Keratinocyte (primary cell): Measurements from ENCODE around the gene SPATA45. TPM values are rescaled to one million over a fixed set of nuclear protein-coding genes. Genes with fewer than 3 reads are reported as not detected.
"Not testable (repeated sequence)": the region's sequence is repeated elsewhere in the genome, so short reads cannot be mapped to it uniquely, and the experiment has no call there.

ENCODE experiments used
- DNase-seq: peaks from one replicate; pipeline ENCODE4 v3.0.0-alpha.2; 2011; ENCODE audit warnings: low read depth, missing footprints, low spot score
- FAIRE-seq: peaks from 2 replicates; lab custom pipeline; 2011; peaks lifted over from hg19 to GRCh38; lab: Jason Lieb, UNC
- H2AFZ ChIP-seq: 2 replicates; pipeline ENCODE4 v1.6.0; 2012; ENCODE audit warnings: low read length, control low read depth, inconsistent platforms; ENCODE audit not compliant: control insufficient read depth
- H3K27ac ChIP-seq: 2 replicates; pipeline ENCODE4 v1.5.1; 2011; ENCODE audit warnings: low read length; ENCODE audit not compliant: control insufficient read depth, insufficient read depth
- H3K27me3 ChIP-seq: 3 replicates; pipeline ENCODE4 v1.6.0; 2011; ENCODE audit warnings: low read length; ENCODE audit not compliant: control insufficient read depth, insufficient read depth; ENCODE audit errors: extremely low read depth
- H3K36me3 ChIP-seq, 2 experiments: 2 replicates in 1 of 2; 3 replicates in 1 of 2; pipeline ENCODE4 v1.5.1; 2011; ENCODE audit warnings: low read length in 2 of 2, mild to moderate bottlenecking in 1 of 2; ENCODE audit not compliant: control insufficient read depth in 2 of 2, insufficient read depth in 2 of 2; ENCODE audit errors: extremely low read depth in 1 of 2
- H3K4me1 ChIP-seq: 3 replicates; pipeline ENCODE4 v1.5.1; 2011; ENCODE audit warnings: low read length; ENCODE audit not compliant: control insufficient read depth, insufficient read depth; ENCODE audit errors: extremely low read depth
- H3K4me2 ChIP-seq: 3 replicates; pipeline ENCODE4 v1.6.0; 2011; ENCODE audit warnings: low read depth, low read length; ENCODE audit not compliant: control insufficient read depth, insufficient read depth; ENCODE audit errors: extremely low read depth
- H3K4me3 ChIP-seq, 3 experiments: fragments of 200-600 bp in 1 of 3; sonication (generic) in 1 of 3; 2 replicates in 2 of 3; 3 replicates in 1 of 3; pipeline ENCODE4 v1.5.1; 2011 to 2016; ENCODE audit warnings: low read length in 3 of 3, mild to moderate bottlenecking in 3 of 3, control low read depth in 2 of 3, inconsistent platforms in 1 of 3, low read depth in 1 of 3, mixed read lengths in 1 of 3, mixed run types in 1 of 3, moderate library complexity in 1 of 3; ENCODE audit not compliant: control insufficient read depth in 2 of 3, insufficient read depth in 2 of 3; ENCODE audit errors: extremely low read depth in 1 of 3
- H3K79me2 ChIP-seq: 2 replicates; pipeline ENCODE4 v1.6.0; 2012; ENCODE audit warnings: low read length; ENCODE audit not compliant: control insufficient read depth, insufficient read depth
- H3K9ac ChIP-seq: 3 replicates; pipeline ENCODE4 v1.6.0; 2011; ENCODE audit warnings: low read length; ENCODE audit not compliant: control insufficient read depth, insufficient read depth; ENCODE audit errors: extremely low read depth
- H3K9me1 ChIP-seq: 3 replicates; pipeline ENCODE4 v1.6.0; 2011; ENCODE audit warnings: low read length; ENCODE audit not compliant: control insufficient read depth, insufficient read depth; ENCODE audit errors: extremely low read depth
- H3K9me3 ChIP-seq: 2 replicates; pipeline ENCODE4 v1.5.1; 2012; ENCODE audit warnings: low read depth, low read length; ENCODE audit not compliant: control insufficient read depth
- H4K20me1 ChIP-seq: 3 replicates; pipeline ENCODE4 v1.6.0; 2011; ENCODE audit warnings: low read length; ENCODE audit not compliant: control insufficient read depth, insufficient read depth; ENCODE audit errors: extremely low read depth
- CTCF ChIP-seq, 3 experiments: IDR thresholded peaks in 1 of 3; conservative IDR thresholded peaks in 1 of 3; optimal IDR thresholded peaks in 1 of 3; 2 replicates in 2 of 3; 3 replicates in 1 of 3; pipeline versions ENCODE3 to v1.5.1; 2011; ENCODE audit warnings: low read length in 3 of 3, mild to moderate bottlenecking in 3 of 3, moderate library complexity in 2 of 3, control low read depth in 1 of 3, inconsistent platforms in 1 of 3; ENCODE audit not compliant: insufficient read depth in 2 of 3; ENCODE audit errors: extremely low read depth in 1 of 3
- EZH2 ChIP-seq: IDR thresholded peaks from one replicate; pipeline ENCODE4 v1.6.1; 2012; ENCODE audit warnings: inconsistent platforms, mild to moderate bottlenecking, low read length, moderate library complexity
- dilution Hi-C: fragments of 300-500 bp; cut with MboI; formaldehyde crosslinking; loops from one replicate; pipeline ENCODE4 v1.7.0; 2020; ENCODE audit warnings: low sequenced_read_pairs; ENCODE audit not compliant: extremely low pct_ligation_motif_present
- polyA plus RNA-seq, 5 experiments: library from polyadenylated mRNA; depleted of rRNA in 3 of 5; stranded (reverse) in 3 of 5; stranded (forward) in 1 of 5; unstranded in 1 of 5; fragments of >200 nt; gene quantifications; 1 replicate in 1 of 5; 2 replicates in 3 of 5; 3 replicates in 1 of 5; pipeline versions ENCODE4 v1.2.1 to v1.2.3, GENCODE V29; 2011 to 2012; ENCODE audit warnings: missing spikeins in 2 of 5, low read depth in 1 of 5, low replicate concordance in 1 of 5

The SPATA45 gene
- polyA plus RNA-seq, 1 donor (not counting 4 experiments of a cell fraction or from before 2014, with no cell fraction given) = not detected

DNA sequence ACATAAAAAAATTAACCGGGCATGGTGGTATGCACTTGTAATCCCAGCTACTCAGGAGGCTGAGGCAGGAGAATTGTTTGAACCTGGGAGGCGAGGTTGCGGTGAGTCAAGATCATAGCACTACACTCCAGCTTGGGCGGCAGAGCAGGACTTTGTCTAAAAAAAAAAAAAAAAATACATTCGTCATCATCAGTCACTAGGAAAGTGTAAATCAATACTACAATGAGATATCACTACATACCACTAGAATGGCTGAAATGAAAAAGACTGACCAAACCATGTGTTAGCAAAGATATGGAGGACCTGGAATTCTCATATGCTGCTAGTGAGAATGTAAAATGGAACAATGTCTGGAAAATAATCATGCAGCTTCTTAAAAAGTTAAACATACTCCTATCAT lies 9.3 kb downstream of the SPATA45 start:
- H4K20me1 ChIP-seq = no peaks in the 10 kb centered on the region
- dilution Hi-C loops = no loop called here
- H2AFZ ChIP-seq = no peak overlapping the region
- TF ChIP-seq EZH2 (no peak), CTCF (optimal IDR thresholded peaks at IDR 0.05 in 1 of 3, IDR thresholded peaks at IDR 0.05 in 1 of 3, conservative IDR thresholded peaks at IDR 0.05 in 1 of 3; ENCODE audit: extremely low read depth in 1 of 3, insufficient read depth in 2 of 3, low read length in 3 of 3) (no peak)
- no peaks in the 10 kb centered on the region for H3K79me2 ChIP-seq
- no peak overlapping the region for H3K4me2 ChIP-seq
- no peak overlapping the region for H3K27ac ChIP-seq
- DNase-seq (no peak), FAIRE-seq (no peak)
- H3K4me3 ChIP-seq = no peak overlapping the region
- no peaks in the 10 kb centered on the region for H3K27me3 ChIP-seq
- H3K4me1 ChIP-seq = no peaks in the 10 kb centered on the region
- H3K9ac ChIP-seq = no peak overlapping the region
- no peaks in the 10 kb centered on the region for H3K9me1 ChIP-seq
- no peaks in the 10 kb centered on the region for H3K9me3 ChIP-seq
- H3K36me3 ChIP-seq = no peaks in the 10 kb centered on the region

GRCh38 chr1:212833211-212834207 lies 13.9 kb downstream of the SPATA45 start:
- H3K27me3 ChIP-seq, FAIRE-seq, H3K9ac ChIP-seq, H3K9me1 ChIP-seq, H4K20me1 ChIP-seq, H3K9me3 ChIP-seq, H3K27ac ChIP-seq, H3K4me3 ChIP-seq, H3K4me1 ChIP-seq, dilution Hi-C loops, H3K4me2 ChIP-seq, H3K36me3 ChIP-seq, DNase-seq, H3K79me2 ChIP-seq: not testable (repeated sequence)
- H2AFZ ChIP-seq = peak overlapping the region; percentile 26
